ENCODE data around the gene NEURL1B. TPM values are rescaled to one million over a fixed set of nuclear protein-coding genes. Genes with fewer than 3 reads are reported as not detected.
A peak's percentile ranks its signal among the peaks of the same experiment; 100 is the strongest.

The NEURL1B gene
- total RNA-seq, 2 donors from 2014 or later, result 61.6 to 99.9 TPM

- H3K4me3 ChIP-seq, result no peak overlapping the region
- peaks cover 21% of the 10 kb centered on the region for H3K4me1 ChIP-seq
- no peak for TF ChIP-seq CTCF (IDR thresholded peaks at IDR 0.05)
- peak overlapping the region; percentile 72 for H3K27ac ChIP-seq
- H3K36me3 ChIP-seq, result no peaks in the 10 kb centered on the region
- peak overlapping the region in 1 of 2 donors; percentile 80 for H3K9ac ChIP-seq (ENCODE audit: low read depth in 2 of 2, low read length in 2 of 2)
- DNase-seq, result peak; percentile 92
- no peaks in the 10 kb centered on the region for H3K27me3 ChIP-seq
- intact Hi-C loops (cut with DNase I), result no loop called here
- no peaks in the 10 kb centered on the region for H3K9me3 ChIP-seq
Measured at GRCh38 chr5:172659909-172660628, 19.0 kb downstream of the NEURL1B start.

GRCh38 chr5:172660974-172661373 lies 19.9 kb downstream of the NEURL1B start:
- peaks cover 21% of the 10 kb centered on the region for H3K4me1 ChIP-seq
- no peaks in the 10 kb centered on the region for H3K27me3 ChIP-seq
- no peak overlapping the region for H3K4me3 ChIP-seq
- no peak for DNase-seq
- no peaks in the 10 kb centered on the region for H3K36me3 ChIP-seq
- no peaks in the 10 kb centered on the region for H3K9me3 ChIP-seq
- no peak for TF ChIP-seq CTCF (IDR thresholded peaks at IDR 0.05)
- intact Hi-C loops (cut with DNase I), result no loop called here
- H3K27ac ChIP-seq, result peak overlapping the region; percentile 72
- H3K9ac ChIP-seq (ENCODE audit: low read depth in 2 of 2, low read length in 2 of 2), result peak overlapping the region in 1 of 2 donors; percentile 80

- DNase-seq, result no peak
- peaks cover 21% of the 10 kb centered on the region for H3K4me1 ChIP-seq
Measured at GRCh38 chr5:172661526-172661925, 20.5 kb downstream of the NEURL1B start.

GRCh38 chr5:172662596-172662995 lies 21.5 kb downstream of the NEURL1B start:
- peak overlapping the region in 1 of 2 donors; percentile 26 for H3K9ac ChIP-seq (ENCODE audit: low read depth in 2 of 2, low read length in 2 of 2)
- no peak for TF ChIP-seq CTCF (IDR thresholded peaks at IDR 0.05)
- H3K9me3 ChIP-seq, result no peaks in the 10 kb centered on the region
- no peak overlapping the region for H3K27ac ChIP-seq
- H3K4me1 ChIP-seq, result peaks cover 21% of the 10 kb centered on the region
- H3K36me3 ChIP-seq, result no peaks in the 10 kb centered on the region
- H3K27me3 ChIP-seq, result no peaks in the 10 kb centered on the region
- no peak overlapping the region for H3K4me3 ChIP-seq
- no peak for DNase-seq
- intact Hi-C loops (cut with DNase I), result no loop called here

More at GRCh38 chr5:172661526-172661925, 20.5 kb downstream of the NEURL1B start:
- H3K27me3 ChIP-seq, result no peaks in the 10 kb centered on the region
- no peaks in the 10 kb centered on the region for H3K36me3 ChIP-seq
- H3K9ac ChIP-seq (ENCODE audit: low read depth in 2 of 2, low read length in 2 of 2), result no peak overlapping the region
- H3K27ac ChIP-seq, result peak overlapping the region; percentile 72
- H3K4me3 ChIP-seq, result no peak overlapping the region
- H3K9me3 ChIP-seq, result no peaks in the 10 kb centered on the region
- intact Hi-C loops (cut with DNase I), result no loop called here
- no peak for TF ChIP-seq CTCF (IDR thresholded peaks at IDR 0.05)

GRCh38 chr5:172664018-172664417 lies 23.0 kb downstream of the NEURL1B start:
- H3K4me1 ChIP-seq, result peaks cover 19% of the 10 kb centered on the region
- H3K9ac ChIP-seq (ENCODE audit: low read depth in 2 of 2, low read length in 2 of 2), result no peak overlapping the region
- no peaks in the 10 kb centered on the region for H3K36me3 ChIP-seq
- TF ChIP-seq CTCF (IDR thresholded peaks at IDR 0.05), result no peak
- no peaks in the 10 kb centered on the region for H3K27me3 ChIP-seq
- DNase-seq, result no peak
- no peaks in the 10 kb centered on the region for H3K9me3 ChIP-seq
- no peak overlapping the region for H3K27ac ChIP-seq
- intact Hi-C loops (cut with DNase I), result no loop called here
- no peak overlapping the region for H3K4me3 ChIP-seq

Data from colonic mucosa (tissue), 4 donors.